Activated naive CD4-positive, alpha-beta T cell treated with Interleukin-2 at 50 U/mL for 16 hours (primary cell): Measurements from ENCODE around the gene LSP1.
"Not testable (repeated sequence)": the region's sequence is repeated elsewhere in the genome, so short reads cannot be mapped to it uniquely, and the experiment has no call there.

ENCODE experiments used
- DNase-seq: peaks from one replicate; pipeline ENCODE4 v3.0.0-alpha.2; 2020

The LSP1 gene, protein sequence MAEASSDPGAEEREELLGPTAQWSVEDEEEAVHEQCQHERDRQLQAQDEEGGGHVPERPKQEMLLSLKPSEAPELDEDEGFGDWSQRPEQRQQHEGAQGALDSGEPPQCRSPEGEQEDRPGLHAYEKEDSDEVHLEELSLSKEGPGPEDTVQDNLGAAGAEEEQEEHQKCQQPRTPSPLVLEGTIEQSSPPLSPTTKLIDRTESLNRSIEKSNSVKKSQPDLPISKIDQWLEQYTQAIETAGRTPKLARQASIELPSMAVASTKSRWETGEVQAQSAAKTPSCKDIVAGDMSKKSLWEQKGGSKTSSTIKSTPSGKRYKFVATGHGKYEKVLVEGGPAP

GRCh38 chr11:1852877-1853276, at the start of gene LSP1:
Gene LSP1, plus strand, starts transcription at chr11:1853084. Its CDS starts 61 bp downstream, at chr11:1853145.
- DNase-seq, result peak; percentile 89

DNA sequence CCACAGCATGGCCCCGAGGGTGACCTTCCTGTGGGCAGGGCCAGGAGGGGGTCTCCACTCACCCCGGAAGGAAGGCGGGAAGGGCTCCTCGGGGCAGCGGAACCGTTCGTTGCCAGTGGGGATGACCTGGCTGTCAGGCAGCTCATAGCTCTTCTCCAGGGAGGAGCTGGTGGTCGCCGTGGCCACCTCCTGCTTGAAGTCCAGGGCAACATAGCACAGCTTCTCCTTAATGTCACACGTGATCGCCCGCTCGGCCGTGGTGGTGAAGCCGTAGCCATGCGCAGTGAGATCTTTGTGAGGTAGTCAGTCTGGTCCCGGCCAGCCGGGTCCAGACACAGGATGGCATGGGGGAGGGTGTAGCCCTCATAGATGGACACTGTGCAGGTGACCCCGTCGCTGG, 49.6 kb upstream of the LSP1 start:
- no peak for DNase-seq

GRCh38 chr11:1803835-1804519, 48.9 kb upstream of the LSP1 start:
- not testable (repeated sequence) for DNase-seq

GRCh38 chr11:1805525-1805924, 47.4 kb upstream of the LSP1 start:
- no peak for DNase-seq

- no peak for DNase-seq
These were observed 45.5 kb upstream of the LSP1 start for GRCh38 chr11:1807264-1807995.

DNA sequence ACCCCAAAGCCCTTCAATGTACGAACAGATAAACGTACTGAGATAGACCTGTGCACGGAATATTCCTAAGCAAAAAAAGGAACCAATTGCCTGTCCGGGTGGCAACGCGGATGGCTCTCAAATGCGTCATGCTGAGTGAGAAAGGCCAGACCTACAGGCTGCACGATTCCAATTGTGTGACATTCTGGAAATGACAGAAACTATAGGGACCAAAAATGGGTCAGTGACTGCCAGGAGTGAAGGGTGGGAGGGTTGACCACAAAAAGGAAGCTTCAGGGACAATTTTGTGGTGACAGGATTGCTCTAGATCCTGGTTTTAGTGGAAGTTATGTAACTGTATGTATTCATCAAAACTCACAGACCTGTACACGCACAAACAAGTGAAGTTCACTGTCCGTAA, 42.1 kb upstream of the LSP1 start:
- DNase-seq, result no peak

DNA sequence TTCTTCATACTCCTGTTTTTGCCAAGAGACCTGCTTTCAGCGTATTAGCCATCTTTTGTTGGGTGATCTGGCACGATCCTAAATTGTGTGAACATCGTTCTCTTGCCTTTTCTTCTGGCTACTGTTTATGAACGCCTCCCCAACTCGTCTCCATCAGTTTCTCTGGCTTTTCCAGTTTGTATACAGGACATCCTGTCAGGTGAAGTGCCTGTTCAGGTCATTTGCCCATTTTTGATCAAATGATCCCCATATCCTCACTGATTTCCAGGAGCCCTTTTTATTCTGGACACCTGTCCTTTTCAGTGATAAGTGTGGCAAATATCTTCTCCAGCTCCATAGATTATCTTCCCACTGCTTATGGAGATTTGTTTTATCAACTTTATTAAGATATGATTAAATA, 40.6 kb upstream of the LSP1 start:
- DNase-seq, result no peak

GRCh38 chr11:1812801-1813200, 40.1 kb upstream of the LSP1 start:
- DNase-seq, result no peak

DNA sequence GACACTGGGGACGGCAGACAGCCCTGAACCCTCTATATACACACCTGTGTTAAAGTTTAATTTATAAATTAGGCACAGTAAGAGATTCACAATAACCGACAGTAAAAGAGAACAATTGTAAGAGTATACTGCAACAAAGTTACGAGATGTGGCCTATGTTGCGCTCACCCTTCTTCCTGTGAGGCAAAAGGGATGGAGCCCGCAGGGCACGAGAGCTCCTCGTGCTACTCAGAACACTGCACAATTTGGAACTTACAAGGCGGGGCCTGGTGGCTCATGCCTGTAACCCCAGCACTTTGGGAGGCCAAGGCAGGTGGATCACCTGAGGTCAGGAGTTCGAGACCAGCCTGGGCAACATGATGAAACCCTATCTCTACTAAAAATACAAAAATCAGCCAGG, 39.5 kb upstream of the LSP1 start:
- DNase-seq, result not testable (repeated sequence)

DNA sequence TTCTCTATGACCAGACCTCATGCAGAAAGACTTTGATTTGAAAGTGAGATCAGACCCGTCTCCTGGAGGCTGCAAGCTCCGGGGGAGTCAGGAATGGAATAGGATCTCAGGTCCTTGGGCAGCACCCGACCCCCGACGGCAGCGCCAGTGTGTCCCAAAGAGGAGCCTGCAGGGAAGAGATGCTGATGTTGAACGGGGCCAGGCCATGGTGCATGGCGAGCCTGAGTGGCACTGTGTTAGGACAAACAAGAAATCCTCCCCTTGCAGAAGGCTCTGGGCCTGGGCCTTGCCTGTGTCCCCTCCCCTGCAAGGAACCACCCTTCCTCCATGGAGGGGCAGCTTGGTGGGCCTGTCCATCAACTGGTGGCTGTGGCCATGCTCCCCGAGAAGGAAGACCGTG, 38.2 kb upstream of the LSP1 start:
- no peak for DNase-seq

GRCh38 chr11:1815311-1815710, 37.6 kb upstream of the LSP1 start:
- DNase-seq, result no peak

DNA sequence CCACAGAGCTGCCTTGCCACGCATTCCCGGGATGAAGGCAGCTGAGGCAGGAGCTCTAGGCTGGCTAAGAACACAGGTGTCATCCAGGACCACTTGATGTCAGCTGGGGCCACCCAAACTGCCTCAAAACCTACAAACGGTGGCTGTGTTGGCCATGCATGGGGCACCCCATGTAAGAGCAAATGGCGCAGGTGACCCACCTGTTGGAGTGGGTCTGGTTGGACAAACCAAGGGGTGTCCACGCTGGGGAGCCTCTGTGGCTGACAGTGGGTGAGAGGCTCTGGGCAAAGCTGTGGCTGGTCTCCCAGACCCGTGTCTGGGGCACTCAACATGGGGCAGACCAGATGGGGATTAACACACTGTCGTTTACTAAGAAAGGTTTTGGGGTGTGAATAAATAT, 37.1 kb upstream of the LSP1 start:
- no peak for DNase-seq

DNA sequence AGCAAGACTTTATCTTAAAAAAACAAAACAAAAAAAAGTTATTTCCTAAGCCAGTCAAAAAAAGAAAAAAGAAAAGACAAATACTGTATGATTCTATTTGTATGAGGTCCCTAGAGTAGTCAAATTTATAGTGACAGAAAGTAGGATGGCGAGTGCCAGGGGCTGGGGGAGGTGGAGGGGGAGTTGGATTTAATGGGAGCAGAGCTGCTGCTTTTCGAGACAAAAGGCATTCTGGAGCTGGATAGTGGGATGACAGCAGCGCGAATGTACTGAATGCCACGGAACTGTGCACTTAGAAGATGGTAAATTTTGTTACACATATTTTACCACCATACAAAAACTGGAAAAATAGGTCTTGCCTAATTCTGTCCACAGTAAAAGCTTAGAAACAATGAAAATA, 35.9 kb upstream of the LSP1 start:
- DNase-seq, result no peak

GRCh38 chr11:1817511-1817910, 35.4 kb upstream of the LSP1 start:
- no peak for DNase-seq

- DNase-seq, result no peak
These were observed 33.8 kb upstream of the LSP1 start for GRCh38 chr11:1819074-1819473.

GRCh38 chr11:1820463-1821325, 32.2 kb upstream of the LSP1 start:
- DNase-seq, result no peak

GRCh38 chr11:1821562-1821961, 31.3 kb upstream of the LSP1 start:
- DNase-seq, result no peak

- DNase-seq, result no peak
These were observed 30.1 kb upstream of the LSP1 start for GRCh38 chr11:1822648-1823375.

DNA sequence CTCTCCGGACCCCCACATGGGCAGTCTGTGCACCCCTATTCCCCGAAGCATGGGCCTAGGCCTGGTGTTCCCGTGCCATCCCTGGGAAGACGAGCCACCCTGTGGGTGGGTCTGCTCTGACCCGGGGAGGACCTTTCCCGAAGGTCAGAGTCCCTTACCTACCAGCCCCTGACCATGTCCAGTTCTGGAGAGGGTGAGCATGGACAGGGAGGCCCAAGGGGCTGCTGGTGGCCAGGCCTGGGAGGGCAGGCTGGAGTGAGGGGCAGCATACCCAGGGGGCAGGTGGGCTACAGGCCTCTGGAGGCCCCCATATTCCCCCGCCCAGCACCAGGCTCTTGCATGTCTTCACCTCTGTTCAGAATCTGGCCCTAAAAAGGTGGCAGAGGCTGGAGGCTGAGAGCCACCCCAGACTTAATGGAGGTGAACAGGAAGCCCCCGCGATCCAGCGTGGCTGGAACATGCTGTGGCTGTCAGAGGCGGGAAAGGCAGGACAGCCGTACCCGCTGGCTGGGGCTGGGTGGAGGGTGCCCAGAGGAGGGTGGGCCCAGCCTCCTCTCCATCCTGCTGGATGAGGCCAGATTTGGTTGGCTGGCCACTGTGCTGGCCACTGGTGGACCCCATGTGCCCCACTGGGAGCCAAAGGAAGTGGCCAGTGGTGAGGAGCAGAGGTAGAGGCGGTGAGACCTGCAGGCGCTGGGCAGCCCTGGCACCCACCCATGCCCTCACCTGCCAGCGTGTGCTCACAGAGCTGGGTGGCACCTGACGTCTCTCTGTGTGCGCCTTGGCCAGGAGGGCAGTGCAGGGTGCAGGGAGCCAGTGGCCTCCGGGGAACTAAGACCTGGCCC, 29.3 kb upstream of the LSP1 start:
- DNase-seq, result no peak

GRCh38 chr11:1824221-1825038, 28.5 kb upstream of the LSP1 start:
- DNase-seq, result no peak
